Measurements from ENCODE around the gene ZNF430.

The ZNF430 gene

DNA sequence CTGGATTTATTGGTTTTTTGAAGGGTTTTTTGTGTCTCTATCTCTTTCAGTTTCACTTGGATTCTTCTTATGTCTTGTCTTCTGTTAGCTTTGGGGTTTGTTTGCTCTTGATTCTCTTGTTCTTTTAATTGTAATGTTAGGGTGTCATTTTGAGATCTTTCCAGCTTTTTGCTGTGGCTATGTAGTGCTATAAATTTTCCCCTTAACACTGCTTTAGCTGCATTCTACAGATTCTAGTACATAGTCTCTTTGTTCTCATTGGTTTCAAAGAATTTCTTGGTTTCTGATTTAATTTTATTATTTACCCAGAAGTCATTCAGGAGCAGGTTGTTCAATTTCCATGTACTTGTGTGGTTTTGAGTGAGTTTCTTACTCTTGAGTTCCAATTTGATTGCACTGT lies 24.6 kb downstream of the ZNF430 start:
- TF ChIP-seq, protein P1, sequence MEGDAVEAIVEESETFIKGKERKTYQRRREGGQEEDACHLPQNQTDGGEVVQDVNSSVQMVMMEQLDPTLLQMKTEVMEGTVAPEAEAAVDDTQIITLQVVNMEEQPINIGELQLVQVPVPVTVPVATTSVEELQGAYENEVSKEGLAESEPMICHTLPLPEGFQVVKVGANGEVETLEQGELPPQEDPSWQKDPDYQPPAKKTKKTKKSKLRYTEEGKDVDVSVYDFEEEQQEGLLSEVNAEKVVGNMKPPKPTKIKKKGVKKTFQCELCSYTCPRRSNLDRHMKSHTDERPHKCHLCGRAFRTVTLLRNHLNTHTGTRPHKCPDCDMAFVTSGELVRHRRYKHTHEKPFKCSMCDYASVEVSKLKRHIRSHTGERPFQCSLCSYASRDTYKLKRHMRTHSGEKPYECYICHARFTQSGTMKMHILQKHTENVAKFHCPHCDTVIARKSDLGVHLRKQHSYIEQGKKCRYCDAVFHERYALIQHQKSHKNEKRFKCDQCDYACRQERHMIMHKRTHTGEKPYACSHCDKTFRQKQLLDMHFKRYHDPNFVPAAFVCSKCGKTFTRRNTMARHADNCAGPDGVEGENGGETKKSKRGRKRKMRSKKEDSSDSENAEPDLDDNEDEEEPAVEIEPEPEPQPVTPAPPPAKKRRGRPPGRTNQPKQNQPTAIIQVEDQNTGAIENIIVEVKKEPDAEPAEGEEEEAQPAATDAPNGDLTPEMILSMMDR (IDR thresholded peaks at IDR 0.05): no peak
- TF ChIP-seq ZFX (IDR thresholded peaks at IDR 0.05; ENCODE audit: borderline replicate concordance): no peak
- no peak overlapping the region for H3K27ac ChIP-seq

DNA sequence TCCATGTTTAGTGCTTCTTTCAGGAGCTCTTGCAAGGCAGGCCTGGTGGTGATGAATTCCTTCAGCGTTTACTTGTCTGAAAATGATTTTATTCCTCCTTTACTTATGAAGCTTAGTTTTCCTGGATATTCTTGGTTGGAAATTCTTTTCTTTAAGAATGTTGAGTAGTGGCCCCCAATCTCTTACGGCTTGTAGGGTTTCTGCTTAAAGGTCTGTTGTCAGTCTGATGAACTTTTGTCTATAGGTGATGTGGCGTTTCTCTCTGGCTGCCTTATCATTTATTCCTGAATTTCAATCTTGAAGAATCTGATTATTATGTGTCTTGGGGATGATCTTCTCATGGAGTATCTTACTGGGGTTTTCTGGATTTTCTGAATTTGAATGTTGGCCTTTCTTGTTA lies 26.0 kb downstream of the ZNF430 start:
- no peak overlapping the region for H3K27ac ChIP-seq
- no peak for TF ChIP-seq ZFX (IDR thresholded peaks at IDR 0.05; ENCODE audit: borderline replicate concordance)
- TF ChIP-seq, protein P1 (IDR thresholded peaks at IDR 0.05): no peak

DNA sequence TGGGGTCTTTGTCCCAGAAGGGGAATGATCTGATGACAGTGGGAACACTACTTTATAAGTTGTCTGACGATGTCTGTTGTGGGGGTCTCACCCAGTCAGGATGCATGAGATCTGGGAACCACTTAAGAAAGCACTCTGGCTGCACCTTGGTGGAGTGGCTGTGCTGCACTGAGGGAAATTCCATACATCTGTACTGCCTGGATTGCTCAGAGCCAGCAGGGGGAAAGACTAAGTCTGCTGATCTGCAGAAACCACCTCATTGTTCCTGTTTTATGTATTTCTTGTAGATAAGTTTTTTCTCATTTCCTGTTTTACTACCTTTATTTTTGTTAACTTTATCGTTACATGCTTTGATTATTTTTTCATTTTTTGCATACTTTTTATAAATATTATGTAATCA lies 27.3 kb downstream of the ZNF430 start:
- TF ChIP-seq, protein P1 (IDR thresholded peaks at IDR 0.05): no peak
- no peak for TF ChIP-seq ZFX (IDR thresholded peaks at IDR 0.05; ENCODE audit: borderline replicate concordance)
- no peak overlapping the region for H3K27ac ChIP-seq

- TF ChIP-seq, protein P1 (IDR thresholded peaks at IDR 0.05): no peak
- TF ChIP-seq ZFX (IDR thresholded peaks at IDR 0.05; ENCODE audit: borderline replicate concordance): no peak
- no peak overlapping the region for H3K27ac ChIP-seq
These were observed 32.4 kb downstream of the ZNF430 start for GRCh38 chr19:21052902-21053301.

DNA sequence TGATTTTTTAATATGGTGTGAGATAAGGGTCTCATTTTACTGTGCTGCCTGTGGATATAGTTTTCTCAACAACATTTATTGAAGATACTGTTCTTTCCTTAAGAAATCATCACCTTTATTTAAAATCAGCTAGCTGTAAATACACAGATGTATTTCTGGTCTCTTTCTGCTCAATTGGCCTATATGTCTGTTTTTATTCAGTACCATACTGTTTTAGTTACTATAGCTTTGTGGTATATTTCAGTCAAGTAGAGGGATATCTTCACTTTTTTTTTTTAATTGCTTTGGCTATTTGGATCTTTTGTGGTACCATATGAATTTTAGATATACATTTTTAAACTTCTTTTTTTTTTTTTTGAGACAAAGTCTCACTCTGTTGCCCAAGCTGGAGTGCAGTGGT lies 44.9 kb downstream of the ZNF430 start:
- no peak overlapping the region for H3K27ac ChIP-seq
- TF ChIP-seq, protein P1 (IDR thresholded peaks at IDR 0.05): no peak
- TF ChIP-seq ZFX (IDR thresholded peaks at IDR 0.05; ENCODE audit: borderline replicate concordance): no peak

DNA sequence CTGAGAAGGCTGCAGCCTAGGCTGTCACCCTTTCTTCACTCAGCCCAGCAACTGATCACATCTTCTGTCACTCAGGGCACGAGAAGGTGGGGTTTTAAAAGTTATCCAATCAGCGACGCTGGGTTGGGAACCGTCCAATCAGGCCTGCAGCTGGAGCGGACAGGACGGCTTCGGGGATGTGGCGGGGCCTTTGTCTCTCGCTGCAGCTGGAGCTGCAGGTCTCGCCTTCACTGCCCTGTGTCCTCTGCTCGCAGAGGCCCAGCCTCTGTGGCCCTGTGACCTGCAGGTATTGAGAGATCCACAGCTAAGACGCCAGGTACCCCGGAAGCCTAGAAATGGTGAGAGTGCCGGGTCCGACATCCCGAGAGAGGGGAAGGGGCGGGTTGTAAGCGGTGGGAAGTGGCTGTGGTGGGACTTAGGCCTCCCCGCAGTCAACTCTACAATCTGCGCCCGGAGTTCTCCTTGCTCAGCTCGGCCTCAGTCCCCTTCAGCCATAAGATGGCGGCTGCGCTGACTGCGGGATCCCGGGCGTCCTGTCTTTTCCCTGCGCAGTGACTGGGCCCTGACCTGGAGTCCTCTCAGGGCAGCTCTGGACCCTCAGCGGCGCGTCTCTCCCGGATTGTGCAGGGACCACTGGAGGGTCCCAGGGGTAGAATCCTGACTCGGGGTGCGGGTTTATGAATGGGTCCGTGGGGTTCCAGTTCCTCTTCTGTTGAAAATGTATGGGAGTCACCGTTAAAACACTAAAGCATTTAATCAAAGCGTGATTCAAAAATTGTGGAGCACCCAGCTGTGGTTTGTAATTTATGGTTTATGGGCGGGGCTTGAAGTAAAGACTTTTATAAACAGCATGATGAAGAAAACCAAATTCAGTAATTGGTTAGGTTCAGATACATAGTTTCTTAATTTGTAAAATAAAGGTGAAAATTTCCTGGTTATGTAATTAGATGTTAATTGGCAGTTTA lies 61.8 kb downstream of the ZNF430 start, which contains the start of gene ZNF714:
Gene ZNF714 (plus strand): TSS at position 193 of the 965 bp plus-strand sequence. CDS start 16,066 bp downstream, outside the sequence.
- TF ChIP-seq ZFX (IDR thresholded peaks at IDR 0.05; ENCODE audit: borderline replicate concordance): no peak
- TF ChIP-seq, protein P1 (IDR thresholded peaks at IDR 0.05): no peak
- peak within 1 kb of the TSS; percentile 85 for H3K27ac ChIP-seq

GRCh38 chr19:21084343-21084742 lies 63.9 kb downstream of the ZNF430 start:
- TF ChIP-seq ZFX (IDR thresholded peaks at IDR 0.05; ENCODE audit: borderline replicate concordance): no peak
- TF ChIP-seq, protein P1 (IDR thresholded peaks at IDR 0.05): no peak
- no peak overlapping the region for H3K27ac ChIP-seq
